Measurements from ENCODE around the gene ZNF862.

Gene ZNF862

GRCh38 chr7:149838224-149838991 lies at the start of gene ZNF862:
Gene ZNF862 (plus strand): TSS chr7:149838375. CDS start chr7:149838612, 237 bp downstream.
- Histone ChIP-seq H3K27ac (peak within 1 kb of the TSS; percentile 43 to 97 (median 89)), H3K4me3 (peak within 1 kb of the TSS; percentile 75 to 99 (median 88))

- Histone ChIP-seq H3K4me3 (no peak overlapping the region), H3K27ac (no peak overlapping the region)
These were observed 49.1 kb upstream of the ZNF862 start for GRCh38 chr7:149789101-149789500.

- no peak overlapping the region for H3K27ac ChIP-seq
- H3K4me3 ChIP-seq, result no peak overlapping the region
These were observed 48.0 kb upstream of the ZNF862 start for GRCh38 chr7:149790146-149790548.

GRCh38 chr7:149790754-149791360 lies 47.3 kb upstream of the ZNF862 start:
- no peak overlapping the region for H3K27ac ChIP-seq
- no peak overlapping the region for H3K4me3 ChIP-seq

- H3K27ac ChIP-seq, result no peak overlapping the region
- no peak overlapping the region for H3K4me3 ChIP-seq
These were observed 46.6 kb upstream of the ZNF862 start for GRCh38 chr7:149791411-149792219.

GRCh38 chr7:149792220-149792595 lies 46.0 kb upstream of the ZNF862 start:
- no peak overlapping the region for H3K4me3 ChIP-seq
- H3K27ac ChIP-seq, result no peak overlapping the region

GRCh38 chr7:149793261-149793660 lies 44.9 kb upstream of the ZNF862 start:
- Histone ChIP-seq H3K27ac (no peak overlapping the region), H3K4me3 (no peak overlapping the region)

- H3K27ac ChIP-seq, result no peak overlapping the region
- no peak overlapping the region for H3K4me3 ChIP-seq
These were observed 43.5 kb upstream of the ZNF862 start for GRCh38 chr7:149794661-149795060.

GRCh38 chr7:149795126-149795525 lies 43.0 kb upstream of the ZNF862 start:
- no peak overlapping the region for H3K4me3 ChIP-seq
- no peak overlapping the region for H3K27ac ChIP-seq

GRCh38 chr7:149796287-149796860 lies 41.8 kb upstream of the ZNF862 start:
- Histone ChIP-seq H3K27ac (no peak overlapping the region), H3K4me3 (no peak overlapping the region)

- H3K4me3 ChIP-seq, result no peak overlapping the region
- no peak overlapping the region for H3K27ac ChIP-seq
These were observed 40.4 kb upstream of the ZNF862 start for GRCh38 chr7:149797771-149798170.

- no peak overlapping the region for H3K4me3 ChIP-seq
These were observed 38.6 kb upstream of the ZNF862 start for GRCh38 chr7:149799397-149800168.

GRCh38 chr7:149800169-149800555 lies 38.0 kb upstream of the ZNF862 start:
- no peak overlapping the region for H3K27ac ChIP-seq
- H3K4me3 ChIP-seq, result no peak overlapping the region

More at GRCh38 chr7:149799397-149800168, 38.6 kb upstream of the ZNF862 start:
- no peak overlapping the region for H3K27ac ChIP-seq

- no peak overlapping the region for H3K27ac ChIP-seq
These were observed 37.1 kb upstream of the ZNF862 start for GRCh38 chr7:149801002-149801566.

GRCh38 chr7:149801816-149802215 lies 36.4 kb upstream of the ZNF862 start:
- H3K27ac ChIP-seq, result no peak overlapping the region

More at GRCh38 chr7:149801002-149801566, 37.1 kb upstream of the ZNF862 start:
- H3K4me3 ChIP-seq, result no peak overlapping the region

GRCh38 chr7:149802966-149803365 lies 35.2 kb upstream of the ZNF862 start:
- no peak overlapping the region for H3K4me3 ChIP-seq
- H3K27ac ChIP-seq, result no peak overlapping the region

More at GRCh38 chr7:149801816-149802215, 36.4 kb upstream of the ZNF862 start:
- no peak overlapping the region for H3K4me3 ChIP-seq

- Histone ChIP-seq H3K4me3 (no peak overlapping the region), H3K27ac (no peak overlapping the region)
These were observed 34.6 kb upstream of the ZNF862 start for GRCh38 chr7:149803551-149804074.

GRCh38 chr7:149804106-149804505 lies 34.1 kb upstream of the ZNF862 start:
- Histone ChIP-seq H3K27ac (no peak overlapping the region), H3K4me3 (no peak overlapping the region)

- H3K4me3 ChIP-seq, result no peak overlapping the region
- H3K27ac ChIP-seq, result no peak overlapping the region
These were observed 31.4 kb upstream of the ZNF862 start for GRCh38 chr7:149806726-149807125.
